ENCODE data around the gene CYLC1.

CYLC1 gene, protein sequence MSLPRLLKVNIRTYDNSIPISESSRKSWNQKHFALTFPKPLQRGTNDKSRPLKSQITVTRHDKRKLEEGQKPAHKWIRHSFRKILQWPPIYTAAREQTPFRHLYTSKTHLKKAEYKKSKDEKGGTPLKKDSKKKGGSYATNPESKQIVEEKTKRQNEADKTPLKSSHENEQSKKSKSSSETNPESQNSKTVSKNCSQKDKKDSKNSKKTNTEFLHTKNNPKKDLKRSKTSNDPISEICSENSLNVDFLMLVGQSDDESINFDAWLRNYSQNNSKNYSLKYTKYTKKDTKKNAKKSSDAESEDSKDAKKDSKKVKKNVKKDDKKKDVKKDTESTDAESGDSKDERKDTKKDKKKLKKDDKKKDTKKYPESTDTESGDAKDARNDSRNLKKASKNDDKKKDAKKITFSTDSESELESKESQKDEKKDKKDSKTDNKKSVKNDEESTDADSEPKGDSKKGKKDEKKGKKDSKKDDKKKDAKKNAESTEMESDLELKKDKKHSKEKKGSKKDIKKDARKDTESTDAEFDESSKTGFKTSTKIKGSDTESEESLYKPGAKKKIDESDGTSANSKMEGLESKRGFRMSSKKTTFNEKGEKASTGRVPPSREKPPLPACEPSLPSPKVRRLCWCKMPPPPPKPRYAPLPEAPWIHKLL

GRCh38 chrX:83860846-83861245, at the start of gene CYLC1:
Gene CYLC1, plus strand, starts transcription at chrX:83861146. Its CDS starts 37 bp downstream, at chrX:83861183.
- DNase-seq = no peak

GRCh38 chrX:83819304-83819703, 41.6 kb upstream of the CYLC1 start:
- DNase-seq = no peak

DNA sequence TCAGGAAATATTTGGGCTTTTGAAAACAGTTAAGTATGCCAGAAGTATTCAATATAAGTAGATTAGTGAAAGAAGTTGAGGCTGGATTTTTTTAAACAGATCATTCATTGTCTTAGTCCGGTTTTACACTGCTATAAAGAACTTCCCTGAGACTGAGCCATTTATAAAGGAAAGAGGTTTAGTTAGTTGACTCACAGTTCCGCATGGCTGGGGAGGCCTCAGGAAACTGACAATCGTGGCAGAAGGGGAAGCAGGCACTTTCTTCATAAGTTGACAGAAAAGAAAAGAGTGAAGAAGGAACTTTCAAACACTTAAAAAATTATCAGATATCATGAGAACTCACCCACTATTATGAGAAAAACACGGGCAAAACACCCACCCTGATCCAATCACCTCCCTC, 31.1 kb upstream of the CYLC1 start:
- DNase-seq = no peak

DNA sequence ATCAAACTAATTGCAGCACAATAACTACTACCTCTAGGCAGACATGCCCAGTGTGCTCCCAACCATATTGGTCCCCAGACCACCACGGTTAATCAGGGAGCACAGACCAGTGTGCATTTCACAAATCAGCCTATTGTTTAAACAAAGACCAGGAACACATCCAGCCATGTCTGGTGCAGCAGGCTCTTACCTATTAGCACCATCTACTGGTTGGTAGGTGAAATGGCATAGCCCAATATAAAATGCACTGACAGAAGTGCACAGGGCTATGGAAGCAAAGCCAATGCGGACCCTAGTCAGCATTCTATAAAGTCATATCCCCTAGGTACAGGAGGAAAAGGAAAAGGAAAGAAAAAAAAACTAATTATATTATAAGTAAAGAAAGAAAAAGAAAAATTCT, 15.5 kb upstream of the CYLC1 start:
- no peak for DNase-seq

GRCh38 chrX:83847339-83847738, 13.6 kb upstream of the CYLC1 start:
- DNase-seq = no peak

DNA sequence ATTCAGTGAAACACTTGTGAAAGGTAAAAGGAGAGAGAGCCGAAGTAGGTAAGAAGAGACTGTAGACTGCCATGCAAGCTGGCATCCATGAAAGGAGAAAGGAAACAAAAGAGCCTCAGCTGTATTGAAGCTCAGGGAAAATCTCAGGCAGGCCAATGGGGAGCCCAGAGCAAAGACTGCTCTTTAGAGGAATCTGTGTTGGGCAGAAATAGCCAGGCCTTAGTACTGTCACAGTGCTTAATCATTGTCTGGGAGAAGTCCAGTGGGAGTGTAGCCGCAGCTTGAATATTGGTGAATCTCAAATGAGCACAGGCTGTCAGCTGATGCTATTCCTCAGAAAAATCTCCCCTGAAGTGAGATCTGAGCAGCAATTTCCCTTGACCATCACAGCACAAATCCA, 27.6 kb downstream of the CYLC1 start:
- DNase-seq = no peak

DNA sequence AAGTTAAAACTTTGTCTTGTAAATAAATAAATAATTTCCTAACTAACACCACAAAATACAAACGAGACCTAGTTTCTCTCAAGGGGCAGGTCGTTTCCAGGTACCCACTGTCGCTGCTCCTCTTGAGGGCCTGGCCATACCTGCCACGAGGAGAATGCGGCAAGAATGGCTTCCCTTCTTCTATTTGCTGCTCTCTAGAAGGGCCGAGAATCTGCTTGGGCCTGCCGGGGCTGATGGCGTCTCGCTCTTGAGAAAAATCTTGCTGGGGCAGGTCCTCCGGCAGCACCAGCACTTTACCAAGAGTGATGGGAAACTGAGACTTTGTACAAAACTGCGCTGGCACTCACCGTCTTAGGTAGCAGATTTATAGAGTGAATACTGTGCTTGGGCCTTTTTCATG, 31.5 kb downstream of the CYLC1 start:
- no peak for DNase-seq

- DNase-seq = no peak
These were observed 46.0 kb downstream of the CYLC1 start for GRCh38 chrX:83906921-83907320.

DNA sequence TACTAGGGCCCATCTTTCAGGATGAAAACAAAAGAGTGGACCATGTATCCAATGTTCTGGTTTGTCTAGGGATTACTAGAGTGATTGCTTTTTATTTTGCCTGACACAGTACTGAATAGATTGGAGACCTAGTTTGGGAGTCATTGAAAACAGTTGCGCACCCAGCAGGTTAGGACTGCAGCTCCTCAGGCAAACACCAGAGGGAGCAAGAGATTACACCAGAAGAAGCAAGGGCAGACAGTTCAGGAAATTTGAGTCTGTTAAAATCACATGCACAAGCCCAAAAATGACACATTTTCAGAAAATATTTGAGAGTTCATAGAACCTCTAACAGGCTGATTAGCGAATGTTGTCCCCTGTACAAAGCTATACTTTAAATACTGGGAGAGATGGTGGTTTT, 55.6 kb downstream of the CYLC1 start:
- DNase-seq = peak; percentile 0

GRCh38 chrX:83934220-83934619, 73.3 kb downstream of the CYLC1 start:
- no peak for DNase-seq
